Upper lobe of left lung (tissue), 6 donors: Measurements from ENCODE around the gene HS3ST3A1. TPM values are rescaled to one million over a fixed set of nuclear protein-coding genes. Genes with fewer than 3 reads are reported as not detected.

Experiments
- ATAC-seq, 2 donors: fragments of 200-7000 bp; cut with Tn5 transposase; one replicate each; pipeline ENCODE4 v1.9.1; 2022; ENCODE audit warnings: mild to moderate bottlenecking in 2 of 2, moderate library complexity in 2 of 2; ENCODE audit not compliant: low FRiP score in 2 of 2
- DNase-seq, 2 donors: peaks; one replicate each; pipeline ENCODE4 v3.0.0-alpha.2; 2019 to 2020
- H3K27ac ChIP-seq, 4 donors: fragments of 200-600 bp; sonication (generic); one replicate each; pipeline ENCODE4 v1.5.1; 2016 to 2019
- H3K27me3 ChIP-seq, 4 donors: fragments of 200-600 bp; sonication (generic); one replicate each; pipeline ENCODE4 v1.5.1; 2017 to 2019
- H3K36me3 ChIP-seq, 4 donors: fragments of 200-600 bp; sonication (generic); one replicate each; pipeline ENCODE4 v1.5.1; 2016 to 2019
- H3K4me1 ChIP-seq, 4 donors: fragments of 200-600 bp; sonication (generic); one replicate each; pipeline ENCODE4 v1.5.1; 2018 to 2019
- H3K4me3 ChIP-seq, 4 donors: fragments of 200-600 bp; sonication (generic); one replicate each; pipeline ENCODE4 v1.5.1; 2017 to 2019; ENCODE audit warnings: mild to moderate bottlenecking in 2 of 4, moderate library complexity in 1 of 4
- H3K9me3 ChIP-seq, 4 donors: fragments of 200-600 bp; sonication (generic); one replicate each; pipeline ENCODE4 v1.5.1; 2018 to 2019
- EP300 ChIP-seq, 4 donors: sonication (generic); formaldehyde crosslinking; IDR thresholded peaks; one replicate each; pipeline ENCODE4 v1.5.1; 2017; ENCODE audit warnings: antibody characterized with exemption in 4 of 4, control low read depth in 2 of 4
- POLR2A ChIP-seq, 4 donors: fragments of 450-650 bp; IDR thresholded peaks; one replicate each; pipeline ENCODE4 v1.5.1; 2016 to 2017; ENCODE audit warnings: antibody characterized with exemption in 4 of 4, mild to moderate bottlenecking in 2 of 4
- POLR2AphosphoS5 ChIP-seq, 2 donors: sonication (generic); formaldehyde crosslinking; IDR thresholded peaks; one replicate each; pipeline ENCODE4 v1.5.1; 2017; ENCODE audit warnings: antibody characterized with exemption in 2 of 2
- WGBS, 2 donors: methylation state at CpG; one replicate each; pipeline ENCODE4 v1.1.5; 2017 to 2018; 5-methylcytosine and 5-hydroxymethylcytosine counted together
- total RNA-seq, 6 donors: library from RNA; depleted of rRNA in 4 of 6; stranded (reverse); fragments of >200 nt in 4 of 6; gene quantifications; one replicate each; pipeline versions ENCODE4 v1.1.0 to v1.2.1, GENCODE V29; 2016 to 2021
- TF ChIP-seq, protein P1 (sequence below), 6 experiments: fragments of 450-650 bp in 4 of 6; fragments of 200-600 bp in 2 of 6; sonication (generic) in 2 of 6; IDR thresholded peaks; one replicate each; pipeline ENCODE4 v1.5.1; 2016 to 2019; ENCODE audit warnings: antibody characterized with exemption in 6 of 6
- donor health status: DM: no; HTN: no; CAD: no; lungs with moderate emphysema.
- donor health status: DM: no; HTN: yes; CAD: no; lungs with severe emphysema.

HS3ST3A1 gene
- total RNA-seq, 6 donors from 2014 or later: 1.3 to 10.5 (median 2.2) TPM

DNA sequence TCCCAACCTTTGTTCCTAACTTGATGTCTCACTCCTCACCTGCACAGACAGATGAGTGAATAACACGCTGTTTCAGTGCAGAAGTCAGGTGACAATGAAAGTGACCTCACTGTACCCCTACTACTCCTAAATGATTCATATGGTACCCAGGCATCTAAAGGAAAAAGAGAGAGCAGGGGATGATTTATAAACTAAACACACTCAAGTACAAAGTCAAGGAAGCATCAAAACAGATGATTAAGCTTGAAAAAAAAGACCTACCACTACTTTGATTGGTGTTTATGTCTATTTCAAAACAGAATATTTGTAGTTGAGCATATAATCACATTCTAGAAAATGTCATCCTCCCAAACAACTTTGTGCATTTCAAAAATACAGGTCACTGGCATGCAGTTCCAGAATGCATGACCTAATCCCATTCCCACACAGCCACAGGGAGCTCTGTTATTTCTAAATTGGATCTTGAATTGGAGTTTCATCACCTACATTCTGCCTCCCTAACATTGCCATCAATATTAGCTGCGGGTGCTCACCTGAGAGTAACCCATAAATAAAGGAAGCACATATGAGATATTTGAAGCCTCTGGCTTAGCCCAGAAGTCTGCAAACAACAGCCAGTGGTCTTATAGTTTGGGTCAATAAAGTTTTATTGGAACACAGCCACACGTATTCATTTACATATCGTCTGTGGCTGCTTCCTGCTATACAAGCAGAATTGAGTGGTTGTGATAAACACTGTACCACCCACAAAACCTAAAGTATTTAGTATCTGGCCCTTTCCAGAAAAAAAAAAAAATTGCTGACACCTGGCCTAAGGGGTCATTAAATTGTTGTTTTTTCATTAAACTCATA lies 14.0 kb downstream of the HS3ST3A1 start:
- H3K4me1 ChIP-seq: no peaks in the 10 kb centered on the region
- TF ChIP-seq, protein P1, sequence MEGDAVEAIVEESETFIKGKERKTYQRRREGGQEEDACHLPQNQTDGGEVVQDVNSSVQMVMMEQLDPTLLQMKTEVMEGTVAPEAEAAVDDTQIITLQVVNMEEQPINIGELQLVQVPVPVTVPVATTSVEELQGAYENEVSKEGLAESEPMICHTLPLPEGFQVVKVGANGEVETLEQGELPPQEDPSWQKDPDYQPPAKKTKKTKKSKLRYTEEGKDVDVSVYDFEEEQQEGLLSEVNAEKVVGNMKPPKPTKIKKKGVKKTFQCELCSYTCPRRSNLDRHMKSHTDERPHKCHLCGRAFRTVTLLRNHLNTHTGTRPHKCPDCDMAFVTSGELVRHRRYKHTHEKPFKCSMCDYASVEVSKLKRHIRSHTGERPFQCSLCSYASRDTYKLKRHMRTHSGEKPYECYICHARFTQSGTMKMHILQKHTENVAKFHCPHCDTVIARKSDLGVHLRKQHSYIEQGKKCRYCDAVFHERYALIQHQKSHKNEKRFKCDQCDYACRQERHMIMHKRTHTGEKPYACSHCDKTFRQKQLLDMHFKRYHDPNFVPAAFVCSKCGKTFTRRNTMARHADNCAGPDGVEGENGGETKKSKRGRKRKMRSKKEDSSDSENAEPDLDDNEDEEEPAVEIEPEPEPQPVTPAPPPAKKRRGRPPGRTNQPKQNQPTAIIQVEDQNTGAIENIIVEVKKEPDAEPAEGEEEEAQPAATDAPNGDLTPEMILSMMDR (IDR thresholded peaks at IDR 0.05): no peak
- TF ChIP-seq POLR2A (IDR thresholded peaks at IDR 0.05) (no peak), EP300 (IDR thresholded peaks at IDR 0.05) (no peak), POLR2AphosphoS5 (IDR thresholded peaks at IDR 0.05) (no peak)
- H3K9me3 ChIP-seq: no peaks in the 10 kb centered on the region
- DNase-seq (no peak), ATAC-seq (no peak)
- no peaks in the 10 kb centered on the region for H3K36me3 ChIP-seq
- no peaks in the 10 kb centered on the region for H3K27me3 ChIP-seq
- no peak overlapping the region for H3K4me3 ChIP-seq
- no peak overlapping the region for H3K27ac ChIP-seq
- 73 to 93% methylated on average over 4 of the region's 4 CpGs for WGBS, 2 donors

DNA sequence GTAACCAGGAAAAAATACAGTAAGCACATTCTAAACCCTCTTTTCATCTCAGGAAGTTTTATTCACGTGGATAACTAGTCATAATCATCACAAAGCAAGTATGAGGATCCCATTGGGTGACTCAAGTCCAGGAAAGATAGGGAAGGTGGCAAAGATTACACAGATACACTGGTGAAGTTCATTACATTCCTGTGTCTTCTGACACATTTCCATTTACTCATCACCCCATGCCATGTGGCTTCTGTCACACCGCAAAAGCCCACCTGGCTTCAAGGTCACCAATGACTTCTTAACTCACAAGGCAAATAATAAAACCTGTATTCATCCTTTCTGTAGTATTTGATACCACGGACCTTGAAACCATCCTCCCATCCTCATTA lies 17.0 kb downstream of the HS3ST3A1 start:
- Histone ChIP-seq H3K9me3 (no peaks in the 10 kb centered on the region), H3K27me3 (no peaks in the 10 kb centered on the region), H3K36me3 (no peaks in the 10 kb centered on the region), H3K27ac (no peak overlapping the region), H3K4me1 (peaks cover 0 to 3% (median 3%) of the 10 kb centered on the region in 4 donors), H3K4me3 (no peak overlapping the region)
- DNase-seq: no peak
- no peak for ATAC-seq
- TF ChIP-seq EP300 (IDR thresholded peaks at IDR 0.05) (no peak), POLR2A (IDR thresholded peaks at IDR 0.05) (no peak), POLR2AphosphoS5 (IDR thresholded peaks at IDR 0.05) (no peak)
- TF ChIP-seq, protein P1 (IDR thresholded peaks at IDR 0.05): no peak
- 66 to 75% methylated on average over 3 of the region's 3 CpGs for WGBS, 2 donors

DNA sequence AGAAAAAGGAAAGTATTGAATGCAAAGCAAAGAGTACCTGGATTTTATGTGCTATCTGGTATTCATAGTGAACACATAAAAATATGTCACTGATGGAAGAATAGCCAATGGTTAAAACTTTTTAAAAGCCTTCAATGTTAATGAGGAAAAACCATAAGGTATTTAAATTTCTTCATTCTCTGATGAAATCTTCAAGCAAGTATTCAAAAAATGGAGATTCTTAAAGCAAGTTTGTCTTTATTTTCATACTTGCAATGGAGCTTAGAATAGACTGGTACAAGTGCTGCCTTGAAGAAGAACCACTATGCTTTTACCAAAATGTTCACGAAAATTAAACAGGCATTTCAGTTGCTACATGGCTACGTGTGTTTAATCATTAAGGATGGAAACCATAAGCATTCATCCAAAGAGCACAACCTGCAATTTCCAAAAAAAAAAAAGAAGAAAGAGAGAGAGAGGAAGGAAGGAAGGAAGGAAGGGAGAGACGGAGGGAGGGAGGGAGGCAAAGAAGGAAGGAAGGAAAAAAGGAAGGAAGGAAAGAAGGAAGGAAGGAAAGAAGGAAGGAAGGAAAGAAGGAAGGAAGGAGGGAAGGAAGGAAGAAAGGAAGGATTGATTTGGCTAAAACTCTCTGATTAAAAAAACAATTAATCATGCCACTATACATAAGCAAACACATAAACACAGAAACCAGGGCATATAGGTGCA lies 17.6 kb downstream of the HS3ST3A1 start:
- Histone ChIP-seq H3K27me3 (no peaks in the 10 kb centered on the region), H3K4me1 (peaks cover 0 to 3% (median 3%) of the 10 kb centered on the region in 4 donors), H3K4me3 (no peak overlapping the region), H3K36me3 (no peaks in the 10 kb centered on the region), H3K27ac (no peak overlapping the region), H3K9me3 (no peaks in the 10 kb centered on the region)
- TF ChIP-seq, protein P1 (IDR thresholded peaks at IDR 0.05): no peak
- TF ChIP-seq POLR2AphosphoS5 (IDR thresholded peaks at IDR 0.05): no peak
- TF ChIP-seq POLR2A (IDR thresholded peaks at IDR 0.05): no peak
- no peak for TF ChIP-seq EP300 (IDR thresholded peaks at IDR 0.05)
- no peak for ATAC-seq
- no peak for DNase-seq
- 67 to 88% methylated on average over 3 of the region's 3 CpGs for WGBS, 2 donors

DNA sequence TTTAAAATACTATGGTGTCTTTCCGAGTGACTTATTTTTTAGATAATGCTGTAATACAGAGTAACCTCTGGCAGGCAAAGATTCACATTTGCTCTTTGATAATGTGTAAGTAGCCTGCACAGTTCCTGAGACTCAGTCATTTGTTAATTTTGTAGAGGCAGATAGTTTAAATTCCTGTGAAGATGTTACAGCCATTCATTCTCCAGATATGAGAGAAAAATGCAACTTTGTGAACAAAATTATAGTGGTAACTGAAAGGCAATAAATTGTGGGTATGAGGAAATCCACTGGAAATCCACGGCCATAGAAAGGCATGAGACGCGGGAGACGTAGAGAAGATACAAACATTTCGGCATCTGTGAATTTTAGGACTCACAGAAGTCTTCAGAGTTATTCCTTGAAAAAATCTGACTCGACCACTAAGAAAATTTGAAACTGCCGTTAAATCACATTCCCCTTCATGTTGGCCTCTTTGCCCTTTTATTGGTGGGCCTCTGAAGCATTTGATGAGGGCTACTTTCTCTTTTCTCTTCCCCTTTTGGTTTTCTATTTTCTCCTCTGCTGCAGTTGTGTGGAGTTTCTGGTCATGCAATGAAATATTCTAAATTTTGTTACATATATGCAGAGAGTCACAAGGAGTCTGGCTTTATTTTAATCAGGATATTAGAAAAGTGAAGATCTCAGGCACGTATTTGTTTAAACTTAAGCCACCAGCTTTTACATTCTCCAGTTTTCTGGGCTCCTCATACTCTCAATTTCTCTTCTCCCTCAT lies 18.8 kb downstream of the HS3ST3A1 start:
- no peaks in the 10 kb centered on the region for H3K27me3 ChIP-seq
- H3K27ac ChIP-seq: no peak overlapping the region
- 77 to 80% methylated on average over 9 of the region's 9 CpGs for WGBS, 2 donors
- no peaks in the 10 kb centered on the region for H3K36me3 ChIP-seq
- DNase-seq (no peak), ATAC-seq (no peak)
- TF ChIP-seq POLR2A (IDR thresholded peaks at IDR 0.05) (no peak), POLR2AphosphoS5 (IDR thresholded peaks at IDR 0.05) (no peak), EP300 (IDR thresholded peaks at IDR 0.05) (no peak)
- TF ChIP-seq, protein P1 (IDR thresholded peaks at IDR 0.05): no peak
- H3K4me1 ChIP-seq: peaks cover 0 to 3% (median 3%) of the 10 kb centered on the region in 4 donors
- no peak overlapping the region for H3K4me3 ChIP-seq
- H3K9me3 ChIP-seq: no peaks in the 10 kb centered on the region
